NB4 (cell line): ENCODE results near the gene IGFBP2.

Experiments
- DNase-seq: peaks from one replicate; pipeline ENCODE4 v3.0.0; 2010; ENCODE audit warnings: low read depth
- H3K4me3 ChIP-seq: one replicate; pipeline ENCODE4 v1.5.1; 2011; ENCODE audit warnings: mild to moderate bottlenecking, low read depth, low read length, moderate library complexity
- CTCF ChIP-seq: IDR thresholded peaks from one replicate; pipeline ENCODE4 v1.5.1; 2012; ENCODE audit warnings: low read depth, low read length
- MAX ChIP-seq: IDR thresholded peaks from 2 replicates; pipeline ENCODE4 v1.6.1; 2011; ENCODE audit warnings: low read depth, low read length
- MYC ChIP-seq: IDR thresholded peaks from 2 replicates; pipeline ENCODE4 v1.6.1; 2011; ENCODE audit warnings: low read depth, low read length
- POLR2A ChIP-seq: IDR thresholded peaks from 2 replicates; pipeline ENCODE4 v1.6.1; 2011; ENCODE audit warnings: mild to moderate bottlenecking; ENCODE audit not compliant: insufficient read length; ENCODE audit errors: extremely low read depth

IGFBP2 gene

GRCh38 chr2:216689397-216689796, 56.2 kb downstream of the IGFBP2 start:
- no peak overlapping the region for H3K4me3 ChIP-seq
- TF ChIP-seq MAX = no peak
- no peak for TF ChIP-seq POLR2A
- no peak for TF ChIP-seq CTCF
- TF ChIP-seq MYC = no peak
- DNase-seq = no peak

GRCh38 chr2:216690456-216690852, 57.2 kb downstream of the IGFBP2 start:
- TF ChIP-seq MAX = no peak
- no peak for TF ChIP-seq MYC
- no peak for TF ChIP-seq POLR2A
- no peak for TF ChIP-seq CTCF
- DNase-seq = no peak
- H3K4me3 ChIP-seq = no peak overlapping the region

GRCh38 chr2:216690853-216691741, 57.9 kb downstream of the IGFBP2 start:
- H3K4me3 ChIP-seq = no peak overlapping the region
- peak; percentile 28 for DNase-seq

GRCh38 chr2:216692636-216693413, 59.6 kb downstream of the IGFBP2 start:
- H3K4me3 ChIP-seq = peak overlapping the region; percentile 37
- DNase-seq = peak; percentile 63

More at GRCh38 chr2:216690853-216691741, 57.9 kb downstream of the IGFBP2 start:
- TF ChIP-seq CTCF (no peak), MYC (no peak), POLR2A (no peak), MAX (no peak)

More at GRCh38 chr2:216692636-216693413, 59.6 kb downstream of the IGFBP2 start:
- no peak for TF ChIP-seq CTCF
- TF ChIP-seq MAX = no peak
- no peak for TF ChIP-seq MYC
- TF ChIP-seq POLR2A = no peak
